Stimulated activated CD8-positive, alpha-beta memory T cell treated with anti-CD3 and anti-CD28 coated beads, Interleukin-7, amount 100 ng/mL, for 24 hours (primary cell): Measurements from ENCODE around the gene TM9SF1.
A peak's percentile ranks its signal among the peaks of the same experiment; 100 is the strongest.
"Not testable (repeated sequence)": the region's sequence is repeated elsewhere in the genome, so short reads cannot be mapped to it uniquely, and the experiment has no call there.

Experiments used
- DNase-seq: peaks from one replicate; pipeline ENCODE4 v3.0.0-alpha.2; 2020; ENCODE audit warnings: low read depth

The TM9SF1 gene

DNA sequence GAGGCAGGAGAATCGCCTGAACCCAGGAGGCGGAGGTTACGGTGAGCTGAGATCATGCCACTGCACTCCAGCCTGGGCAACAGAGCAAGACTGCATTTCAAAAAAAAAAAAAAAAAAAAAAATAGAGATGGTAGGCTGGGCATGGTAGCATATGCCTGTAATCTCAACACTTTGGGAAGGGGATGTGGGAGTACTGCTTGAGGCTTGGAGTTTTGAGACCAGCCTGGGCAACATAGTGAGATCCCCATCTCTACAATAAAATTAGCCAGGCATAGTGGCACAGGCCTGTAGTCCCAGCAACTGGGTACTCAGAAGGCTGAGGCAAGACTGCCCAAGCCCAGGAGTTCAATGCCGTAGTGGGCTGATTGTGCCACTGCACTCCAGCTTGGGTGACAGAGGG lies 27.7 kb upstream of the TM9SF1 start:
- DNase-seq = not testable (repeated sequence)

DNA sequence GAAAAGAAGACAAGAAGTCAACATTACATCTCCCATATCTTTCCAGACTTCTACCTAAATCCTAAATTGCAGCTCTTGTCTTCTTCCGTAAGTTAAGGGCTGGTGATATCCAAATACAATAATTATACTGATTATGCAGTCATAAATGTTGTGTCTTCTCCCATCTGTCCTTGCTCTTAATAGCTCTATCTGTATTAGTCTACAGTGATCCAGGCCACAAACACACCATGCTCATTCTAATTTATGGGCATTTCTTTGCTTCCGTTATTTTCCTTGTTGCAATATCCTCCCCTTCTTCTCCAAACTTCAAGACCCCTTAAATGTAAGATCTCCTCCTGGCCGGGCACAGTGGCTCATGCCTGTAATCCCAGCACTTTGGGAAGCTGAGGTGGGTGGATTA lies 24.3 kb upstream of the TM9SF1 start:
- no peak for DNase-seq

DNA sequence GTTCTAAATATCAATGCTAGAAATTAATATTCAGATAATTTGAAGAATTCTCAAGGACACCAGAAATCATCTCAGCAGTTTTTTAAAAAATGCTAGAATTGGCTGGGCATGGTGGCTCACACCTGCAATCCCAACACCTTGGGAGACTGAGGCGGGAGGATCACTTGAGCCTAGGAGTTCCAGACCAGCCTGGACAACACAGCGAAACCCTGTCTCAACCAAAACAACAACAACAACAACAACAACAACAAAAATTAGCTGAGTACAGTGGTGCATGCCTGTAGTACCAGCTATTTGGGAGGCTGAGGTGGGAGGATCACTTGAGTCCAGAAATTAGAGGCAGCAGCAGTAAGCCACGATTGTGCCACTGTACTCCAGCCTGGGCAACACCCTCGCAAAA lies 23.8 kb upstream of the TM9SF1 start:
- DNase-seq = no peak

DNA sequence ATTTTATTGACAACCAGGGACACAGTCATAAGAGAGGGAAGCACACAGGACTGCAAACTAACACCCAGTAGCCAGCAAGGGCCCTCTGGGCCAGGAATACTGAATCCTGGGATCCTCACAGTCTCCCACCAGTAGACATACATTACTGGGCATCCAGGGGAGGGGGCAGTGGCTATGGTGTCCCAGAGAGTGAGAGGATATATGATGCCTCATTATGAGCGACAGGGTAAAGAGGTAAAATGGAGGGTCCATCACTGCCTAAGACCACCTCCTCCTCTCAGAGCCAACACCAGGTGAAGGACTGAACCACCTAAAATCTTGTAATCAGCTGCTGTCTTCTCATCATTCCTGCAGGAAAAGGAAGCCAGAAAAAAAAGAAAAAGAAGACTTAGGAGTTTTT lies 21.6 kb upstream of the TM9SF1 start:
- DNase-seq = not testable (repeated sequence)

DNA sequence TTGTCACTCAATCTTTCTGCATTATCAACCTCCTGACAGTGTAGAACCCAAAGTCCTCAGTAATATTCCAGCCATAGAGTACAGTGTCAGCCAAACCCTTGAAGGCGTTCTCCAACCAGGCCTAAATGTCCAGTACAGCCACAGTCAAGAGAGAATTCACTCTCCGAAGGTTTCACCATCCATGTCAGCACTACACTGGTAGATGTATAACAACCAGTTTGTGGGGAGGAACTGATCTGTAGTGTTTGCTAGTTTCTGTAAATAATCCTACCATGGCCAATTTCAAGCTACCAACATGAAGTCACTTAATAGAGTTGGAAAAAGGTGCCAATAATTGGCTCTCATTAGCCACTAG lies 21.1 kb upstream of the TM9SF1 start:
- no peak for DNase-seq

DNA sequence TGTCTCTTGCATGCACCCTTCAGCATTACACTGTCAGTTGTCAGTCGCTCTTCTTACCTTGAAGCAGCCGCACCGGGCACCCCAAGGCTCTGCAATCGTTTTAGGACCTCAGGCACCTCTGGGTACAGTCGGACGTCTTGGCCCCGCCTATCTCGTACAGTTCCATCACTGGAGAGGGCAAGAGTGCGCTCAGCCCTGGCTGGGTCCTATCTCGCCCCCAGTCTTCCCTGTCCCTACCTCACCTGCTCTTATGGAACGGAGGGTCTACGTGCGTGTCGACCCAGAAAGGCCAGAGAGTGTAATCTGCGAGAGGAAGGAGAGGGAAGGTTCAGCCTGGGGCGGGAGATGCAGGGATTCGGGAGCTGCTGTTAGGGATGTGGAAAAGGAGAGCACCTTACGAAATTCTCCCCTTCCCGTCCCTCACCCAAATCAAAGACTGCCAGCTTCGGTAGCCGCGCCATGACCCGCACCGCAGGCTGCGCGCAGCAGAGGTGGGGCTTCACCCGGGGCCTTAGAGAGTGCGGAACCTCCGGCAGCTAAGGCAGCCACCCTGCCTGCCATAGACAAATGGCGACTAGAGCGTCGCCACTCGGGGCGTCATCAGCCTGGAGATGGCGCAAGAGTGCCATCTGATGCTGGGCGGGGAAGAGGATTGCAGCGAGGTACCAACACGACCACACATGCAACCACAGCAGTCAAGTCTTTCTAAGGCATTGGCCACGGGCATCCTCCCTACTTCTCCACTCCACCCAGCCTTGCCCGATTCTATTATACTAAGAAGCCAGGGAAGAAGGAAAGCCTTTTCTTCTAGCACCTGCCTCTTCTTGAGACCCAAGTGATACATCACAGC lies 20.5 kb upstream of the TM9SF1 start, which contains the start of gene MDP1:
Gene MDP1, minus strand, starts transcription at position 572 of the 850 bp plus-strand sequence. Its CDS starts 111 bp downstream, at position 461.
- peak; percentile 58 for DNase-seq

DNA sequence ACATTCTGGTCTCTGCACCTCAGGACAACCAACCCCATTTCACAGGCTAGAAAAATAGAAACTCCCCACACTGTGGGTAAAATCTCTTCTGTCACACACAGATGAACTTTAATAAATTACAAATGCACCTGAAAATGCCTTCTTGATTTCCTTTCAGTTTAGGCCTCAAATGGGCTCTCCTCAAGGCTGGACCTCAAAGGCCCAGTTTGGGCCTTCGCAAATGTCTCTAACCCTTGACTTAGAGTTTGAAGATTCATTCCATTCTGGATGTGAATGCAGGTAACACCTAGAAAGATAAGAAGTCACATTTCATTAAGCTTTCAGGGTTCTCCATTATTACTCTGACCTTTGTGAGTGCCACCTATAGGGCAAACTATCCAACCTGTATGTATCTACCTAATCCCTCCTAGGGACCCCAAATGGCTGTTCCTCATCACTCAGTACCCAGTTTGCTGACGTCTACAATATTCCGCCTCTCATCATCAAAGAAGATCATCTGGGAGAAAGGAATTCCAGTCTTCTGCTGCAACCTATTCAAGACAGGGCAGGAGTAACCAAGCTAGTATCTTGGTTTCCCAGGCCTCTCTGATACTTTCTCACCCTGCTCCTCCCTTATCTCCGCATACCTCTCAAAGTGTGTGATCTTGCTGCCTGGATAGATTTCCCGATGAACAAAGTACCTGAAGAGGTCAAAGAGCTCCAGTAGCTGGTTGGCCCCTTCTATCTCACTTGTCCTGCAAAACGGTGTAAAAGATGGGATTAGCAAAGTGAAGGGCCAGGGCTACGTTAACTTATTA lies 18.8 kb upstream of the TM9SF1 start:
- DNase-seq = no peak

DNA sequence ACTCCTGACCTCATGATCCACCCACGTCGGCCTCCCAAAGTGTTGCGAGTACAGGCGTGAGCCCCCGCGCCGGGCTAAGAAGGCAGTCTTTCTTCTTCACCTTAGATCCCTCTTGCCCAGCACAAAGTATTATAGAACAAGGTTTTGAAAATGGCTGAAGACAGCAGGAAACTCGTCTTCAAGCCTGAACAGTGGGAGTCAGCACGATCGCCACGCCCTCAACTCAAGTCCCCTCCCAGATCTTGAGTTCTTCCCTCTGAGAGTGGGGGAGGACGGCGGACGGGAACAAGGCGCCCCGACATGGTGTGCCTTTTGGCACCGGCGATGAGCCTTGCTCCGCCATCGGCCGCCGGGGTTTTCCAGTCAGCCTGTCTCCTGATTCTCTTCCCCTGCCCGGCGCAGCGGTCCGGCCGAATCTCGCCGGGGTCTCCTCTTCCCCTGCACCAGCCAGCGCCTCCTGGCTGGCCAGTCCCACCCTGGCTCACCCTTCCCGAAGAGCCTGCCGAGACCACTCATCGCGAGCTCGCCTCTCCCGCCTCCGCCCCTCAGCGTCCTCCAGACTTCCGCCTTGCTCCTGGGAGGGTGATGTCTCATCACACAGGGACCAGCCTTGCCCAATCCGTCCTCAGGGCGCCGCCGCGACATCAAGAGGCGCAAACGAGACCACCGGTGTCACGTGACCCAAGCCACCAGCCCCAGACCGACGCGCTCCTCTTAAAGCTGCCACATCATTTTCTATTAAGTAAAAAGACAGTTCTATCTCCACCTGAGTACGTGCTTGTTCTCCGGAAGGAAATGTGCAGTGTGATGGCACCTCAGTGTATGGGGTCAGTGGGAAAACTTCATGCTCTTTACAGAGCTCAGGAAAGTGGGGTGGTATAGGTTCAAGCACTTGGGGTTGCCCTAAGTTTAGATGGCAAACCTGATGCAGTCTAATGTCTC lies 18.0 kb upstream of the TM9SF1 start, which contains the start of gene CHMP4A:
Gene CHMP4A, minus strand, starts transcription at position 565 of the 942 bp plus-strand sequence. Its CDS starts 49 bp downstream, at position 516.
- peak; percentile 95 for DNase-seq

DNA sequence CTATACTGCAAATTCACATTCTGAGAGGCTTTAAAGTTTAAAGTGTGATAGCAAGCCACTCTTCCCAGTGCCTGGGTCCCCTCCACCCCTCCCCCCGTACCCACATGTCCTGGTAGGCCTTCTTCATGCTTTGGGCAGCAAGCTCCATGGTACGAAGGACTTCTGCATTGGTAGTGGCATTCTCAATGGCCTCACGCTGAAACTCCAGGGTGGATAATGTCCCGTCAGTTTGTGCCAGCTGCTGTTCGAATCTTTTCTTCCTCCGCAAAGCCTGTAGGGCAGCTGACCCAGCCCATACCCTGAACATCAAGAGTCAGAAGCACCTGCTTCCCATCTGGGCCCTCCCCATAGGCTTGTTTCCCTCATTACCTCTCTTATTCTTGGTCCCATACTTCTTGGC lies 16.1 kb upstream of the TM9SF1 start:
- DNase-seq = no peak

DNA sequence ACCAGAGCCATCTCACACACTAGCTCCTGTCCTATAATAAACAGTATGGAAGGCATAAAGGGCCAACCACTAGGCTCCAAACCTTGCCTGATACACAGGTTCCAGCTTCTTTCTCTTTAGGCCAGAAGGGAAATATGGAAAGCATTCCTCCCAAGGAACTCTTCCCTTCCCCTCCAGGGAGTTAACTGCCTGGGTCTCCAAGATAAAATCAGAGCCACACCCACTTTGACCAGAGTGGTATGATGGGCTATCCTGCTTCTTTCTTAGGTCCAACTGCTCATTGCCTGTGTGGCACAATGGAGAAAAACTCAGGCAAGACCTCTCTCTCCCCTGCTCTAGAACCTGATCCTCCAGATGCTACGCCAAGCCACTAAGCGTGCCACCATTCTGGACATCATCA lies 12.4 kb upstream of the TM9SF1 start:
- DNase-seq = no peak

DNA sequence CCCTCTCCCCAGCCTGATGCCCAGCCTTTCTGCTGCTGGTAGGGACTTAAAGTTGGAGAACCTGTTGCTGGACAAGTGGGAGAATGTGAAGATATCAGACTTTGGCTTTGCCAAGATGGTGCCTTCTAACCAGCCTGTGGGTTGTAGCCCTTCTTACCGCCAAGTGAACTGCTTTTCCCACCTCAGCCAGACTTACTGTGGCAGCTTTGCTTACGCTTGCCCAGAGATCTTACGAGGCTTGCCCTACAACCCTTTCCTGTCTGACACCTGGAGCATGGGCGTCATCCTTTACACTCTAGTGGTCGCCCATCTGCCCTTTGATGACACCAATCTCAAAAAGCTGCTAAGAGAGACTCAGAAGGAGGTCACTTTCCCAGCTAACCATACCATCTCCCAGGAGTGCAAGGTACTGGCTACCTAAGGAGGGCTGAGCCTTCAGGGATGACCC lies 11.9 kb upstream of the TM9SF1 start:
- no peak for DNase-seq

DNA sequence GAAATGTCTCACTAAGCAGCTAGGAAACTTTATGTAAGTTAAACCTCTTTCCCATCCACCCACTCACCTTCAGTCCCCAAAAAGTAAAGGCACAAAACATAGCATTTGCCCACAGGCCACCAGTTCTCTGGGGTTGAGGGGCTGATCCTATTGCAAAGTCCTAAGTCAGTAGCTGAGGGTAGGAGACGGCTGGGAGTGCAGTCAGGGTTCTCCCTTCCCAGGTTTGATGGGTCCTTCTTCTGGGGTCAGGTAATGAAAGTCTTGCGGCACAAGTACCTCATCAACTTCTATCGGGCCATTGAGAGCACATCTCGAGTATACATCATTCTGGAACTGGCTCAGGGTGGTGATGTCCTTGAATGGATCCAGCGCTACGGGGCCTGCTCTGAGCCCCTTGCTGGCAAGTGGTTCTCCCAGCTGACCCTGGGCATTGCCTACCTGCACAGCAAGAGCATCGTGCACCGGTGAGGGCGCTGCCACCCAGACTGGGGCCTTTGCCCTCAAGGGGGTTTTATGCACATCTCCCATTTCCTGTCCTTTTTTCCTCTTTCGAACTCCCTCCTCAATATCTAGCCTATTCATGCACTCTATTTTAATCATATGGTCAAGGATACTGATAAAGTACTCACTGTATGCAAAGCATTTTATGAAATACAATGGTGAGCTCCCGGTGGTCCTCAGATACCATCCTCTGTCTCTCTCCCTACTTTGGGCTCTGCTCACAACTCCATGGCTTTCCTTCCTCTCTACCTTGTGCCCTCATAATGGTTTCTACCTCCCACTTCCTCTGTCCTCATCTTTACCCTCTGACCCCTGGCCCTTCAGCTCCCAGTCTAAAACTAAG lies 11.2 kb upstream of the TM9SF1 start:
- DNase-seq = no peak

DNA sequence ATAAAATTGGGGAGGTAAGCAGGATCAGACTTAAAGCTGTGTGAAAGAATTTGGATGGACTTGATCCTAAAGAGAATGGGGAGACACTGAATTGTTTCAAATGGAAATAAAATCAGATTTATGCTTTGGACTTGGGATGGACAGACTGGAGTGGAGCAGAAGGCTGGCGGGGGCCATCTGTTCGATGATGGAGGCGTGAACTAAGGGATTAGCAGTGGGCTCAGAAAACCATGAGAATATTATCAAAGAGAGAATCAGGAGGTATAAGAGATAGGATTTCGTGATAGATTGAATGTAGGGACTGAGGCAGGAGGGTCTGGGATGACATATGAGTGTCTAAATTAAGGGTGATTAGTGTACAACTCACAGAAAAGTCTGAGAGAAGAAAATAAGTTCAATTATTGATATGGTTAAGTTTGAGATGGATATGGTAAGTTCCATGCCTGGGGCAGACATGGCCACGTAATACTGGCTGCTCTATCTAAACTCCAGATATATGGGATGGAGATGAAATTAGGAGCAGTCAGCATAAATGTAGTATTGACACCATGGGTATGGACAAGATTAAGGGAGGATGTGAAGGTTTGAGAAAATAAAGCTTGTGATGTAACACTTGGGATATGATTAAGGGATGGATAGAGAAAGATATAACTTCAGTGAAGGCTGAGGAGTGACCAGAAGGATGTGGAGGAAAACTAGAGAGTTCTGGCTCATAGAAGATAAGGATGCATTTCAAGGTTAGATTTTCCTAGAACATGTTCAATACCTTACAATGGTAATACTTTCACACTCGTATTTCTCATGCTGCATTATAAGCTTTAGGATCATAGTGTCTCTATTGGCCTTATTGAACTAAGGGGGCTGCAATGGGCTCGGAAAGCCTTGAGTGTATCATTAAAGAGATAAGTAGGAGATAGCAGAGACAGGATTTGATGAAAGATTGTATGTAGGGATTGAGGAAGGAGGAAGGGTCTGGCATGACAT lies 9.2 kb upstream of the TM9SF1 start:
- DNase-seq = no peak

DNA sequence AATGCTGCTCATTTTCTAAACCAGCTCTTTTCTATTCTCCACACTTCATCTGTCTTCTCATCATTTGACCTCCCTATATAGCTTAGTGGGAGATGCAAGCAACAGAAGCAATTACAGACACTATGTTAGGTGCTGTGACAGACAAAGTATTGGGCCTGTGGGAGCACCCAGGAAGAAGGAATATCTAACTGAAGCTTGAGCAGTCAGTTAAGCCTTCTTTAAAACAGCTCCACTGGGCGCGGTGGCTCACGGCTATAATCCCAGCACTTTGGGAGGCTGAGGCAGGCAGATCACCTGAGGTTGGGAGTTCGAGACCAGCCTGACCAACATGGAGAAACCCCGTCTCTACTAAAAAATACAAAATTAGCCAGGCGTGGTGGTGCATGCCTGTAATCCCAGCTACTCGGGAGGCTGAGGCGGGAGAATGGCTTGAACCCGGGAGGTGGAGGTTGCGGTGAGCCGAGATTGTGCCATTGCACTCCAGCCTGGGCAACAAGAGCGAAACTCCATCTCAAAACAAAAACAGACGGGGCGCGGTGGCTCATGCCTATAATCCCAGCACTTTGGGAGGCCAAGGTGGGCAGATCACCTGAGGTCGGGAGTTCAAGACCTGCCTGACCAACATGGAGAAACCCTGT lies 8.1 kb upstream of the TM9SF1 start:
- not testable (repeated sequence) for DNase-seq

DNA sequence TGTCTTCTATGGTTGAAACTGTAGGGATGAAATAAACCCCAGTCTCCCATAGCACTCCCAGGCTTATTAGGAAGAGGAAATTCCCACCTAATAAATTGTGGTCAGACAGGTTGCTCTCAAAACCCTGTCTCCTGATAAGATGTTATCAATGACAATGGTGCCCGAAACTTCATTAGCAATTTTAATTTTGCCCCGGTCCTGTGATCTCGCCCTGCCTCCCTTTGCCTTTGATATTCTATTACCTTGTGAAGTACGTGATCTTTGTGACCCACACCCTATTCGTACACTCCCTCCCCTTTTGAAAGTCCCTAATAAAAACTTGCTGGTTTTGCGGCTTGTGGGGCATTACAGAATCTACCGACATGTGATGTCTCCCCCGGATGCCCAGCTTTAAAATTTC lies 7.3 kb upstream of the TM9SF1 start:
- not testable (repeated sequence) for DNase-seq

DNA sequence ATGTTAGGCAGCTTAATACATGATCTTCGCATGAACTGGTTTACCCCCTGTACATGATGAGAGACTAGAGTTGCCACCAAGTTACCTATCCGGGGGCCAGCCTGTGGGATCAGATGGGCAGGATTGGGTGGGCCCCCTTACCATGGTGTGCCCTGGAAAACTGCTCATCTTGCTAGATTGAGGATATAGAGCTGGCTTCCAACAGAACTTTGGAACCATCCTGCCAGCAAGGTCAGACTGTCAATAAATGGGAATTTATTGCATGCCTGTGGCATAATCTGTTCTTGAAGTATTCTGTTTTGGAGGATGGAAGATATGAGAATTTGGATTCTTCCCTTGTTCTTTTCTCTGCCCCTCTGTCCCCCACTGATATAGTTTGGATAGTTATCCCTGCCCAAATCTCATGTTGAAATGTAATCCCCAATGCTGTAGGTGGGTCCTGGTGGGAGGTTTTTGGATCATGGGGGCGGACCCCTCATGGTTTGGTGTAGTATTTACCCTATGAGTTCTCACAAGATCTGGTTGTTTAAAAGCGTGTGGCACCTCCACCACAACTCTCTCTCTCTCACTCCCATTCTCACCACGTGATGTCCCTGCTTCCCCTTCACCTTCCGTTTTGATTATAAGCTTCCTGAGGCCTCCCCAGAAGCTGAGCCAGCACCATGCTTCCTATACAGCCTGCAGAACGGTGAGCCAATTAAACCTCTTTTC lies 3.7 kb upstream of the TM9SF1 start:
- DNase-seq = no peak

DNA sequence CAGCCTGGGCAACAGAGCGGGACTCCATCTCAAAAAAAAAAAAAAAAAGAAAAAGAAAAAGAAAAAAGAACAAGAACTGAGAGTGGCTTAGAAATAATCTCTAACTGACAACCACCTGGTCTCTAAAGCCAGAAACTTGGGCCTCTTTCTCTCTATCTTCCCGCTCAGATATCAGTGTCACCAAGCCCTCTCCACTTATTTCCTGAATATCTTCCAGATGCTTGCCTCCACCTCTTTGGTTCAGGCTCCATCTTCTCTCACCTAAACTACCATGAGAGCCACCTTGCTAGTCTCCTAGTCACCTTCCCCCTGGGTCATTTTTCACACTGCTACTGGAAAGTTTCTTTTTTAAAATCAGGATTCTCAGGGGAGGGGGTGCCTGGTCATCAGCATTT lies 1.8 kb upstream of the TM9SF1 start:
- DNase-seq = no peak
